NCI-H2171 (cell line): ENCODE data around the gene FAM3B.

Experiments used
- DNase-seq: peaks from one replicate; lab custom pipeline; 2025; lab: John Stamatoyannopoulos, UW

Gene FAM3B

GRCh38 chr21:41397471-41397891 is 80.9 kb downstream of the FAM3B start:
- DNase-seq = no peak

DNA sequence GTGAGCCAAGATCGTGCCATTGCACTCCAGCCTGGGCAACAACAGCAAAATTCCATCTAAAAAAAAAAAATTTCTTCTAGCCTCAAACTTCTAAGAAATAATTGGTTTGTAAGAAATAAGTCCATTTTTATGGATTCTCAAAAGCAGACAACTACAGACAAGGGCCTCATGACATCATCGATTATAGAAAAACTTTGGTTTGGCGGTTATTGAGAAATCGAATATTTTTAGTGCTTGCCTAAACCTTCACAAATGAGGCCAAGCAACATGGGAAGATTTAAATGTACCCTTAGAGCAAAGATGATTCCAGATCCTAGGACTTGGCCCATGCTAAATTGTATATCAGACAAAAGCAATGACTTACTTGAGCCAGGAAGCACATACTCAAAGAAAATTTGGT is 81.7 kb downstream of the FAM3B start:
- no peak for DNase-seq

DNA sequence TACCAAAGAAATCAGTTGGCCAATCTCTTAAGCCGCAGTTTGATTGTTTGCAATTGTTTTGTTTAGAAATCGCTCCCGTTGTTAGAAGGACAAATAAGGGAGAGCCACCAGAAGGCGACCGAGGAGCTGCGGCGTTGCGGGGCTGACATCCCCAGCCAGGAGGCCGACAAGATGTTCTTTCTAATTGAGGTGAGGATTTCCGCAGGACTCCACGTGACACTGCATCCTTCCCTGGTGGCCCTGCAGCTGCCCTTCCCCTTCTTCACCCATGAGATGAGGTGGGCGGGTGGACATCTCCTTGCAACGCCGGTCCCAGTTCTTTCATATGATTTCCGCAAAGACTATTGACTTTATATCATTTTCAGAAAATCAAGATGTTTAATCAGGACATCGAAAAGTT is 82.2 kb downstream of the FAM3B start:
- DNase-seq = no peak

GRCh38 chr21:41399246-41399800 is 82.7 kb downstream of the FAM3B start:
- DNase-seq = no peak

DNA sequence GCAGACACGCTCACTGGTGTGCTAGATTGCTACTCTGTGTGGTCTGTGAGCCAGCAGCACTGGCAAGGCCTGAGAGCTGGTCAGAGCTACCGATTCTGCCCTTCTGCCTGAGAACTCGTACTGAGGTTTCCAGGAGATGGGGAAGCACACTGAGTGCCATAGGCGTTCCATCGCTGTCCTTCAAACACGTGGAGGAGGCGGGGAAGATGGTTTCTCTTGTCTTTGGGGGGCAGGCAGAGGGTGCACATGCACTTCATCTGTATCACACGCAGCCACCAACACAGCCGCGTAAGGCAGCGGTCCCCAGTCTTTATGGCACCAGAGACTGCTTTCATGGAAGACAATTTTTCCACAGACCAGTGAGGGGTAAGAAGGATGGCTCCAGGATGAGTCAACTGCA is 85.6 kb downstream of the FAM3B start:
- DNase-seq = no peak

GRCh38 chr21:41402796-41403195 is 86.2 kb downstream of the FAM3B start:
- DNase-seq = no peak

DNA sequence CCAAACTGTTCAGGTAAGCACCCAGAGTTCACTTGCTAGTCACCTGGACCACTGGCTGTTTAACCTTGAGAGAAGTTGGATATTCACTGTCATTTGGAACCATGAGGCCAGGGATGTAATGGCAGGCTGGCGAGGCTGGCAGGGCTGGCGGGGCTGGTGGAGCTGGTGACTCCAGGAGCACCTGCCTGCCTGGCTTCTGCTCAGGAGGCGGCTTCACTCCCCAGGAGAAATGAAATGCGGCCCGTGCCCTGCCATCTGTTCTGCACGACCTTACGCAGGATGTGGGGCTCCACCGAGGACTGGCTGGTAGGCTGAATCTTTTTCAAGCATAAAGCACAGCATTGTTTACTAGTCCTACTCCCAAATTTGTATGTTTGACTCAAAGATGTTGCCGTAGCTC is 86.7 kb downstream of the FAM3B start:
- DNase-seq = no peak

- no peak for DNase-seq
Measured at GRCh38 chr21:41403966-41404365, 87.4 kb downstream of the FAM3B start.

DNA sequence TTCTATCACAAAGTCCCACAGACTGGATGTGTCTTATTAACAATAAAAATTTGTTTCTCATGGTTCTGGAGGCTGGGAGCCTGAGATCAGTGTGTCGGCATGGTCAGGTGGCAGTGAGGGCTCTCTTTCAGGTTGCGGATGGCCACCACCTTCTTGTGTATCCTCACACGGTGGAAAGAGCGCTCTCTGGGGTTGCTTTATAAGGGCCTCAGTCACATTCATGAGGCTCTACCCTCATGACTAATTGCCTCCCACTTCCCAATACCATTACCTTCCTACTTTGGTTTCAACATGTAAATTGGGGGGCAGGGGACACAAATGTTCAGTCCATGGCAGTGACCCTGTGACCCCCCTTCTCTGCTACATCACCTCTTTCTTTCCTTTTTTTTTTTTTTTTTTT is 88.7 kb downstream of the FAM3B start:
- no peak for DNase-seq

GRCh38 chr21:41406340-41406739 is 89.7 kb downstream of the FAM3B start:
- DNase-seq = no peak
